ENCODE data around the gene PELI1.

PELI1 gene

GRCh38 chr2:64189167-64189566, 44.9 kb upstream of the PELI1 start:
- no peak for TF ChIP-seq POLR2A (IDR thresholded peaks at IDR 0.05; ENCODE audit: extremely low read depth, insufficient read length)
- TF ChIP-seq MYC (IDR thresholded peaks at IDR 0.05; ENCODE audit: low read depth, low read length) = no peak
- TF ChIP-seq MAX (IDR thresholded peaks at IDR 0.05; ENCODE audit: low read depth, low read length) = no peak
- TF ChIP-seq CTCF (IDR thresholded peaks at IDR 0.05; ENCODE audit: low read depth, low read length) = no peak
- DNase-seq (ENCODE audit: low read depth) = no peak
- no peak overlapping the region for H3K4me3 ChIP-seq (ENCODE audit: low read depth, low read length)

GRCh38 chr2:64186699-64187605, 42.7 kb upstream of the PELI1 start:
- peak; percentile 64 for DNase-seq (ENCODE audit: low read depth)
- H3K4me3 ChIP-seq (ENCODE audit: low read depth, low read length) = no peak overlapping the region
- 0 out of 2 replicates have a peak, but pooled peaks have one; percentile 12 for TF ChIP-seq MYC (IDR thresholded peaks at IDR 0.05; ENCODE audit: low read depth, low read length)
- no peak for TF ChIP-seq MAX (IDR thresholded peaks at IDR 0.05; ENCODE audit: low read depth, low read length)

GRCh38 chr2:64179582-64180321, 35.5 kb upstream of the PELI1 start:
- no peak overlapping the region for H3K4me3 ChIP-seq (ENCODE audit: low read depth, low read length)
- no peak for TF ChIP-seq MYC (IDR thresholded peaks at IDR 0.05; ENCODE audit: low read depth, low read length)
- no peak for TF ChIP-seq MAX (IDR thresholded peaks at IDR 0.05; ENCODE audit: low read depth, low read length)
- no peak for TF ChIP-seq CTCF (IDR thresholded peaks at IDR 0.05; ENCODE audit: low read depth, low read length)
- no peak for TF ChIP-seq POLR2A (IDR thresholded peaks at IDR 0.05; ENCODE audit: extremely low read depth, insufficient read length)
- DNase-seq (ENCODE audit: low read depth) = no peak

GRCh38 chr2:64177315-64177714, 33.1 kb upstream of the PELI1 start:
- no peak for DNase-seq (ENCODE audit: low read depth)
- TF ChIP-seq MYC (IDR thresholded peaks at IDR 0.05; ENCODE audit: low read depth, low read length) (no peak), CTCF (IDR thresholded peaks at IDR 0.05; ENCODE audit: low read depth, low read length) (no peak), POLR2A (IDR thresholded peaks at IDR 0.05; ENCODE audit: extremely low read depth, insufficient read length) (no peak), MAX (IDR thresholded peaks at IDR 0.05; ENCODE audit: low read depth, low read length) (no peak)
- H3K4me3 ChIP-seq (ENCODE audit: low read depth, low read length) = no peak overlapping the region

GRCh38 chr2:64175419-64176197, 31.4 kb upstream of the PELI1 start:
- DNase-seq (ENCODE audit: low read depth) = no peak
- no peak overlapping the region for H3K4me3 ChIP-seq (ENCODE audit: low read depth, low read length)
- TF ChIP-seq MYC (IDR thresholded peaks at IDR 0.05; ENCODE audit: low read depth, low read length) = no peak
- no peak for TF ChIP-seq MAX (IDR thresholded peaks at IDR 0.05; ENCODE audit: low read depth, low read length)
- TF ChIP-seq POLR2A (IDR thresholded peaks at IDR 0.05; ENCODE audit: extremely low read depth, insufficient read length) = no peak
- TF ChIP-seq CTCF (IDR thresholded peaks at IDR 0.05; ENCODE audit: low read depth, low read length) = no peak

All from NB4 (cell line).